ENCODE results near the gene PRKAR1A.
A peak's percentile ranks its signal among the peaks of the same experiment; 100 is the strongest.

The PRKAR1A gene

DNA sequence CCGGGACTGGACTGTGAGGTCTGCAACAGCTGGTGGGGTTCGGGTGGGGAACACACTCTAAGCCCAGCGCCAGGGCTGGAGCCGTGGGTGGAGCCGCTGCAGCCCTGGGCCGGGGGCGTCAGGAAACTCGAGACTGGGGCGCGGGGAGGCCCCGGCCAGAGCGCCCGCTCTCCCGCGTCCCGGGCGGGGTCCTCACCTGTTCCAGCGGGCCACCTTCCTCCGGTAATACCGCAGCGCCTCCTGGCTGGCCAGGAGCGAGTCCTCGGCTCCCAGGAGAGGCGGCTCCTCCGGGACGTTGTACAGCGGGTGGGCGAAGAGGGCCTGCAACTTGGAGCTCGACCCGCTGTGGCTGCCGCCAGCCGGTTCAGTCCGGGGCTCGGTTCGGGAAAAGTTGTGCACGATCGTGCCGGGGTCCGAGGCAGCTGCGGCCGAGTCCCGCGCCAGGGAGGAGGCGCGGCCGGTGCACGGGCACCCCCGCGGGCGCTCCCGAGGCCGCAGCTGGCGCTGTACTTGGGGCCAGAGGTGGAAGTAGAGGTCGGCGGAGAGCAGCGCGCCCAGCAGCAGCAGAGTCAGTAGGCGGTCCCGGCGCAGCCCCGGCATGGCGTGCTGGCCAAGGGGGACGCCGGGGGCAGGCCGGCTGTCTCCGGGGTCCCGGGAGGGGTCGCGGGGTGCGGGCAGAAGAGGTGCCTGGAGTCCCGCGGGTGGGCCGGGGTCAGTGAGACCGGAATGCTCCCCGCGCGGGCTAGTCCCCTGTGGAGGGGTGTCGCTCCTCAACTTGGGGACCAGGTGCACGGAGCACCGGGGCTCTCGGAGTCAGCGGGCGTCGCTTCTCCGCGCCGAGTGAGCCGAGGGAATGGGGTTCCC lies 88.1 kb downstream of the PRKAR1A start:
- TF ChIP-seq ARNTL (CRISPR knock-in tag; IDR thresholded peaks at IDR 0.05; ENCODE audit: borderline replicate concordance, low read depth) (no peak), SNAI2 (CRISPR knock-in tag; IDR thresholded peaks at IDR 0.05) (no peak), ZNF70 (CRISPR knock-in tag; IDR thresholded peaks at IDR 0.05) (no peak), PPARA (CRISPR knock-in tag; IDR thresholded peaks at IDR 0.05; ENCODE audit: borderline replicate concordance) (no peak), ZC3H10 (CRISPR knock-in tag; IDR thresholded peaks at IDR 0.05) (no peak), ZNF565 (CRISPR knock-in tag; conservative IDR thresholded peaks at IDR 0.05; ENCODE audit: low read depth) (no peak), BACH2 (CRISPR knock-in tag; IDR thresholded peaks at IDR 0.05; ENCODE audit: borderline replicate concordance) (no peak), OSR1 (CRISPR knock-in tag; IDR thresholded peaks at IDR 0.05) (no peak), ZFP30 (CRISPR knock-in tag; IDR thresholded peaks at IDR 0.05) (no peak), TOX (CRISPR knock-in tag; IDR thresholded peaks at IDR 0.05; ENCODE audit: borderline replicate concordance) (no peak), RARB (CRISPR knock-in tag; IDR thresholded peaks at IDR 0.05) (no peak), ZFP3 (CRISPR knock-in tag; IDR thresholded peaks at IDR 0.05) (no peak), TCF4 (CRISPR knock-in tag; IDR thresholded peaks at IDR 0.05; ENCODE audit: borderline replicate concordance) (no peak), CSDC2 (CRISPR knock-in tag; IDR thresholded peaks at IDR 0.05) (no peak), ESRRG (CRISPR knock-in tag; IDR thresholded peaks at IDR 0.05) (no peak)
- TF ChIP-seq, protein P1, sequence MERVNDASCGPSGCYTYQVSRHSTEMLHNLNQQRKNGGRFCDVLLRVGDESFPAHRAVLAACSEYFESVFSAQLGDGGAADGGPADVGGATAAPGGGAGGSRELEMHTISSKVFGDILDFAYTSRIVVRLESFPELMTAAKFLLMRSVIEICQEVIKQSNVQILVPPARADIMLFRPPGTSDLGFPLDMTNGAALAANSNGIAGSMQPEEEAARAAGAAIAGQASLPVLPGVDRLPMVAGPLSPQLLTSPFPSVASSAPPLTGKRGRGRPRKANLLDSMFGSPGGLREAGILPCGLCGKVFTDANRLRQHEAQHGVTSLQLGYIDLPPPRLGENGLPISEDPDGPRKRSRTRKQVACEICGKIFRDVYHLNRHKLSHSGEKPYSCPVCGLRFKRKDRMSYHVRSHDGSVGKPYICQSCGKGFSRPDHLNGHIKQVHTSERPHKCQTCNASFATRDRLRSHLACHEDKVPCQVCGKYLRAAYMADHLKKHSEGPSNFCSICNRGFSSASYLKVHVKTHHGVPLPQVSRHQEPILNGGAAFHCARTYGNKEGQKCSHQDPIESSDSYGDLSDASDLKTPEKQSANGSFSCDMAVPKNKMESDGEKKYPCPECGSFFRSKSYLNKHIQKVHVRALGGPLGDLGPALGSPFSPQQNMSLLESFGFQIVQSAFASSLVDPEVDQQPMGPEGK (CRISPR knock-in tag; IDR thresholded peaks at IDR 0.05; ENCODE audit: borderline replicate concordance): no peak
- TF ChIP-seq, protein P2, sequence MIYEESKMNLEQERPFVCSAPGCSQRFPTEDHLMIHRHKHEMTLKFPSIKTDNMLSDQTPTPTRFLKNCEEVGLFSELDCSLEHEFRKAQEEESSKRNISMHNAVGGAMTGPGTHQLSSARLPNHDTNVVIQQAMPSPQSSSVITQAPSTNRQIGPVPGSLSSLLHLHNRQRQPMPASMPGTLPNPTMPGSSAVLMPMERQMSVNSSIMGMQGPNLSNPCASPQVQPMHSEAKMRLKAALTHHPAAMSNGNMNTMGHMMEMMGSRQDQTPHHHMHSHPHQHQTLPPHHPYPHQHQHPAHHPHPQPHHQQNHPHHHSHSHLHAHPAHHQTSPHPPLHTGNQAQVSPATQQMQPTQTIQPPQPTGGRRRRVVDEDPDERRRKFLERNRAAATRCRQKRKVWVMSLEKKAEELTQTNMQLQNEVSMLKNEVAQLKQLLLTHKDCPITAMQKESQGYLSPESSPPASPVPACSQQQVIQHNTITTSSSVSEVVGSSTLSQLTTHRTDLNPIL (CRISPR knock-in tag; IDR thresholded peaks at IDR 0.05; ENCODE audit: low read depth): no peak
- TF ChIP-seq, protein P3, sequence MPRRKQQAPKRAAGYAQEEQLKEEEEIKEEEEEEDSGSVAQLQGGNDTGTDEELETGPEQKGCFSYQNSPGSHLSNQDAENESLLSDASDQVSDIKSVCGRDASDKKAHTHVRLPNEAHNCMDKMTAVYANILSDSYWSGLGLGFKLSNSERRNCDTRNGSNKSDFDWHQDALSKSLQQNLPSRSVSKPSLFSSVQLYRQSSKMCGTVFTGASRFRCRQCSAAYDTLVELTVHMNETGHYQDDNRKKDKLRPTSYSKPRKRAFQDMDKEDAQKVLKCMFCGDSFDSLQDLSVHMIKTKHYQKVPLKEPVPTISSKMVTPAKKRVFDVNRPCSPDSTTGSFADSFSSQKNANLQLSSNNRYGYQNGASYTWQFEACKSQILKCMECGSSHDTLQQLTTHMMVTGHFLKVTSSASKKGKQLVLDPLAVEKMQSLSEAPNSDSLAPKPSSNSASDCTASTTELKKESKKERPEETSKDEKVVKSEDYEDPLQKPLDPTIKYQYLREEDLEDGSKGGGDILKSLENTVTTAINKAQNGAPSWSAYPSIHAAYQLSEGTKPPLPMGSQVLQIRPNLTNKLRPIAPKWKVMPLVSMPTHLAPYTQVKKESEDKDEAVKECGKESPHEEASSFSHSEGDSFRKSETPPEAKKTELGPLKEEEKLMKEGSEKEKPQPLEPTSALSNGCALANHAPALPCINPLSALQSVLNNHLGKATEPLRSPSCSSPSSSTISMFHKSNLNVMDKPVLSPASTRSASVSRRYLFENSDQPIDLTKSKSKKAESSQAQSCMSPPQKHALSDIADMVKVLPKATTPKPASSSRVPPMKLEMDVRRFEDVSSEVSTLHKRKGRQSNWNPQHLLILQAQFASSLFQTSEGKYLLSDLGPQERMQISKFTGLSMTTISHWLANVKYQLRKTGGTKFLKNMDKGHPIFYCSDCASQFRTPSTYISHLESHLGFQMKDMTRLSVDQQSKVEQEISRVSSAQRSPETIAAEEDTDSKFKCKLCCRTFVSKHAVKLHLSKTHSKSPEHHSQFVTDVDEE (CRISPR knock-in tag; IDR thresholded peaks at IDR 0.05): no peak
- TF ChIP-seq, protein P4, sequence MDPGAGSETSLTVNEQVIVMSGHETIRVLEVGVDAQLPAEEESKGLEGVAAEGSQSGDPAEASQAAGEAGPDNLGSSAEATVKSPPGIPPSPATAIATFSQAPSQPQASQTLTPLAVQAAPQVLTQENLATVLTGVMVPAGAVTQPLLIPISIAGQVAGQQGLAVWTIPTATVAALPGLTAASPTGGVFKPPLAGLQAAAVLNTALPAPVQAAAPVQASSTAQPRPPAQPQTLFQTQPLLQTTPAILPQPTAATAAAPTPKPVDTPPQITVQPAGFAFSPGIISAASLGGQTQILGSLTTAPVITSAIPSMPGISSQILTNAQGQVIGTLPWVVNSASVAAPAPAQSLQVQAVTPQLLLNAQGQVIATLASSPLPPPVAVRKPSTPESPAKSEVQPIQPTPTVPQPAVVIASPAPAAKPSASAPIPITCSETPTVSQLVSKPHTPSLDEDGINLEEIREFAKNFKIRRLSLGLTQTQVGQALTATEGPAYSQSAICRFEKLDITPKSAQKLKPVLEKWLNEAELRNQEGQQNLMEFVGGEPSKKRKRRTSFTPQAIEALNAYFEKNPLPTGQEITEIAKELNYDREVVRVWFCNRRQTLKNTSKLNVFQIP (CRISPR knock-in tag; IDR thresholded peaks at IDR 0.05; ENCODE audit: borderline replicate concordance, low read depth): no peak
- peak; percentile 59 for ATAC-seq

Measured in SK-N-SH treated with all-trans-retinoic acid at 6 μM for 48 hours (cell line).